ENCODE data around the gene TMEM178B.
"Not testable (repeated sequence)": the region's sequence is repeated elsewhere in the genome, so short reads cannot be mapped to it uniquely, and the experiment has no call there.

Gene TMEM178B

GRCh38 chr7:141317033-141317585 lies 243.2 kb downstream of the TMEM178B start:
- no peak for FAIRE-seq

GRCh38 chr7:141320287-141320686 lies 246.4 kb downstream of the TMEM178B start:
- FAIRE-seq, result no peak

GRCh38 chr7:141322383-141322782 lies 248.5 kb downstream of the TMEM178B start:
- no peak for FAIRE-seq

GRCh38 chr7:141323826-141324225 lies 250.0 kb downstream of the TMEM178B start:
- no peak for FAIRE-seq

- no peak for FAIRE-seq
These were observed 251.0 kb downstream of the TMEM178B start for GRCh38 chr7:141324870-141325269.

- FAIRE-seq, result no peak
These were observed 251.4 kb downstream of the TMEM178B start for GRCh38 chr7:141325275-141325674.

GRCh38 chr7:141328290-141328689 lies 254.4 kb downstream of the TMEM178B start:
- no peak for FAIRE-seq

GRCh38 chr7:141330285-141330684 lies 256.4 kb downstream of the TMEM178B start:
- not testable (repeated sequence) for FAIRE-seq

GRCh38 chr7:141333459-141333858 lies 259.6 kb downstream of the TMEM178B start:
- FAIRE-seq, result no peak

GRCh38 chr7:141335164-141335563 lies 261.3 kb downstream of the TMEM178B start:
- FAIRE-seq, result no peak

GRCh38 chr7:141339603-141340002 lies 265.7 kb downstream of the TMEM178B start:
- FAIRE-seq, result no peak

GRCh38 chr7:141340991-141341390 lies 267.1 kb downstream of the TMEM178B start:
- FAIRE-seq, result no peak

GRCh38 chr7:141342621-141343408 lies 269.0 kb downstream of the TMEM178B start:
- FAIRE-seq, result no peak

- no peak for FAIRE-seq
These were observed 270.5 kb downstream of the TMEM178B start for GRCh38 chr7:141344153-141344935.

GRCh38 chr7:141348728-141349127 lies 274.9 kb downstream of the TMEM178B start:
- no peak for FAIRE-seq

- no peak for FAIRE-seq
These were observed 275.5 kb downstream of the TMEM178B start for GRCh38 chr7:141349338-141349737.

GRCh38 chr7:141349804-141350203 lies 275.9 kb downstream of the TMEM178B start:
- FAIRE-seq, result no peak

GRCh38 chr7:141351175-141351574 lies 277.3 kb downstream of the TMEM178B start:
- FAIRE-seq, result no peak

GRCh38 chr7:141352955-141353354 lies 279.1 kb downstream of the TMEM178B start:
- FAIRE-seq, result no peak

GRCh38 chr7:141354251-141354650 lies 280.4 kb downstream of the TMEM178B start:
- FAIRE-seq, result no peak

- FAIRE-seq, result no peak
These were observed 281.2 kb downstream of the TMEM178B start for GRCh38 chr7:141355032-141355431.

- FAIRE-seq, result no peak
These were observed 282.3 kb downstream of the TMEM178B start for GRCh38 chr7:141356161-141356560.

- FAIRE-seq, result no peak
These were observed 284.5 kb downstream of the TMEM178B start for GRCh38 chr7:141358386-141358785.

GRCh38 chr7:141359262-141359661 lies 285.4 kb downstream of the TMEM178B start:
- FAIRE-seq, result no peak

All from endometrium (tissue), 2 donors.